Panc1 (cell line): ENCODE results near the gene SPCS3. TPM values are rescaled to one million over a fixed set of nuclear protein-coding genes. Genes with fewer than 3 reads are reported as not detected.
"Not testable (repeated sequence)": the region's sequence is repeated elsewhere in the genome, so short reads cannot be mapped to it uniquely, and the experiment has no call there.

Experiments
- ATAC-seq: fragments of 200-7000 bp; cut with Tn5 transposase; 2 replicates; pipeline ENCODE4 v1.9.1; 2020; ENCODE audit warnings: mild to moderate bottlenecking, moderate library complexity
- BruUV-seq: library from RNA; stranded (reverse); fragments of 400-500 nt; replicated peaks from 2 replicates; lab custom pipeline; 2021; lab: Mats Ljungman, UMichigan
- CTCF ChIA-PET: fragments of 300-600 bp; sonication (Branson Sonifier 250); formaldehyde crosslinking; loops from one replicate; lab custom pipeline; 2022; ENCODE audit warnings: antibody characterized with exemption; lab: Charles Lee
- POLR2A ChIA-PET: fragments of 300-600 bp; sonication (Branson Sonifier 250); formaldehyde crosslinking; loops from one replicate; lab custom pipeline; 2022; ENCODE audit warnings: antibody characterized with exemption; lab: Charles Lee
- DNase-seq: peaks from one replicate; pipeline ENCODE4 v3.0.0-alpha.2; 2010; ENCODE audit warnings: low read depth, low spot score
- H3K27ac ChIP-seq: 2 replicates; pipeline ENCODE4 v1.5.1; 2011; ENCODE audit warnings: mild to moderate bottlenecking, low read length, inconsistent platforms
- H3K27me3 ChIP-seq: fragments of 200-500 bp; sonication (Bioruptor generic); 2 replicates; pipeline ENCODE4 v1.6.0; 2014; ENCODE audit warnings: low read length, inconsistent platforms; ENCODE audit not compliant: control insufficient read depth, insufficient read depth
- H3K36me3 ChIP-seq: fragments of 200-500 bp; sonication (Bioruptor generic); 2 replicates; pipeline ENCODE4 v1.5.1; 2014; ENCODE audit warnings: inconsistent platforms, mild to moderate bottlenecking, low read length, moderate library complexity; ENCODE audit not compliant: control insufficient read depth, insufficient read depth
- H3K4me1 ChIP-seq: 2 replicates; pipeline ENCODE4 v1.5.1; 2011; ENCODE audit warnings: inconsistent platforms, mild to moderate bottlenecking, low read length, moderate library complexity; ENCODE audit not compliant: control insufficient read depth, insufficient read depth
- H3K4me3 ChIP-seq, 2 experiments: 2 replicates each; pipeline ENCODE4 v1.5.1; 2011 to 2012; ENCODE audit warnings: low read depth in 2 of 2, low read length in 2 of 2, mild to moderate bottlenecking in 2 of 2, inconsistent platforms in 1 of 2, moderate library complexity in 1 of 2
- H3K9me3 ChIP-seq: fragments of 200-500 bp; sonication (Bioruptor generic); 2 replicates; pipeline ENCODE4 v1.5.1; 2014; ENCODE audit warnings: low read depth, mild to moderate bottlenecking, inconsistent platforms, low read length, moderate library complexity; ENCODE audit not compliant: control insufficient read depth, insufficient read depth
- CTCF ChIP-seq: fragments of 450-650 bp; IDR thresholded peaks from 2 replicates; pipeline ENCODE4 v1.5.1; 2017; ENCODE audit warnings: mild to moderate bottlenecking
- POLR2AphosphoS5 ChIP-seq: IDR thresholded peaks from 2 replicates; pipeline ENCODE4 v1.6.1; 2012; ENCODE audit warnings: mild to moderate bottlenecking, low read depth, low read length, moderate library complexity
- REST ChIP-seq, 2 experiments: IDR thresholded peaks; 2 replicates each; pipeline ENCODE4 v1.6.1; 2011 to 2012; ENCODE audit warnings: low read depth in 2 of 2, control low read depth in 1 of 2, low read length in 1 of 2, mild to moderate bottlenecking in 1 of 2, moderate library complexity in 1 of 2; ENCODE audit not compliant: insufficient read depth in 1 of 2
- SIN3A ChIP-seq: IDR thresholded peaks from 2 replicates; pipeline ENCODE4 v1.6.1; 2012; ENCODE audit warnings: low read depth, mild to moderate bottlenecking, low read length, moderate library complexity, borderline replicate concordance; ENCODE audit not compliant: insufficient read depth
- TCF7L2 ChIP-seq: IDR thresholded peaks from 2 replicates; pipeline ENCODE4 v1.6.1; 2011; ENCODE audit warnings: mild to moderate bottlenecking, low read depth, low read length, inconsistent platforms
- in situ Hi-C: cut with HindIII; loops from 2 replicates; pipeline ENCODE4 v1.10.0; 2016; ENCODE audit warnings: low sequenced_read_pairs, low pct_unique_long_range_greater_than_20kb
- intact Hi-C: fragments of 100-400 bp; cut with micrococcal nuclease; formaldehyde crosslinking; loops from one replicate; pipeline ENCODE4 v1.10.0; 2022; ENCODE audit not compliant: unreplicated experiment
- total RNA-seq: library from RNA; stranded (reverse); gene quantifications from one replicate; pipeline ENCODE4 v1.2.1, GENCODE V29; 2021; ENCODE audit not compliant: unreplicated experiment

Gene SPCS3
- total RNA-seq, 1 experiment from 2014 or later, result 78.5 TPM

DNA sequence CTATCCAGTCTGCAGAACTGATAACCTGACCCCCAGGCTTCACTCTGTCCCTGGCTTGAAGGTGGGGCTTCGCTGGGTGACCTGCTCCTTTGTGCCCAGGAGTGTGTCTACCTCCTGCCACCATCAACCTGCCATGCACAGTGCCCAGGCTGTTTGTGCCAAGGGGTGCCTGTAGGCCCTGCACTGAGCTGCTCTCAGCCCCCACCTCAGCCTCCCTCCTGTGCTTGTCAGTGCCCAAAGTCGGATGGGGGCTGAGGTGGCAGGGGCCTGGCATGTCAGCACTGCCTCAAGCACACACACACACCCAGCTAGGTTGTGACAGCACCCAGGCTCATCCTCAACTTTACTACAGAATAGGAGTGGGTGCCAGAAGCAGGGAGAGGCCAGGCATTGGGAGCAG is 23.5 kb downstream of the SPCS3 start:
- DNase-seq (no peak), ATAC-seq (no peak)
- BruUV-seq, result no TSS peak
- TF ChIP-seq REST (IDR thresholded peaks at IDR 0.05; ENCODE audit: insufficient read depth in 1 of 2, low read depth in 2 of 2, low read length in 1 of 2) (no peak), POLR2AphosphoS5 (no peak), CTCF (no peak), TCF7L2 (no peak), SIN3A (no peak)
- in situ Hi-C loops, result no loop called here
- H3K36me3 ChIP-seq, result no peaks in the 10 kb centered on the region
- H3K27me3 ChIP-seq, result no peaks in the 10 kb centered on the region
- intact Hi-C loops, result loop anchor here (10.0 kb wide), 1 partner anchor 778 kb away; no protein-coding TSS in a partner anchor
- ChIA-PET POLR2A (no interaction called here), CTCF (no interaction called here)
- peaks cover 2% of the 10 kb centered on the region; the same call in 1 of the 2 replicates for H3K9me3 ChIP-seq
- H3K4me3 ChIP-seq, result no peak overlapping the region
- no peak overlapping the region for H3K27ac ChIP-seq
- no peaks in the 10 kb centered on the region for H3K4me1 ChIP-seq

DNA sequence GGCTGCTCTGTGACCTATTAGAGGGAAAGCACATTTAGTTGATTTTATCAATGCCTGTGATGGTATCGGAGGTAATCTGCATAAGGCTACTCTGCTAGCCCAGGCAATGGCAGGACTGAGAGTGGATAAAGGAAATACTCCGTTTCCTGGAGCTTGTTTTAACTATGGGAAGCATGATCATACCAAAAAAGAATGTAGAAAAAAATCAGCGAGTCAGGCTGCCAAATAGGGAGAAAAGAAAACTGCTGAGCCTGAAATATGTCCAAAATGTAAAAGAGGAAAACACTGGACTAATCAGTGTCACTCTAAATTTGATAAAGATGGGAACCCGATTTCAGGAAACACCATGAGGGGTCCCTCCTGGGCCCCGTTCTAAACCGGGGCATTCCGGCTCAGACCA is 25.6 kb downstream of the SPCS3 start:
- H3K9me3 ChIP-seq, H3K27me3 ChIP-seq, ATAC-seq, POLR2A ChIA-PET, in situ Hi-C loops, H3K36me3 ChIP-seq, H3K4me1 ChIP-seq, CTCF ChIA-PET, BruUV-seq, H3K4me3 ChIP-seq, DNase-seq, H3K27ac ChIP-seq: not testable (repeated sequence)
- intact Hi-C loops, result loop anchor here (10.0 kb wide), 1 partner anchor 781 kb away; no protein-coding TSS in a partner anchor

DNA sequence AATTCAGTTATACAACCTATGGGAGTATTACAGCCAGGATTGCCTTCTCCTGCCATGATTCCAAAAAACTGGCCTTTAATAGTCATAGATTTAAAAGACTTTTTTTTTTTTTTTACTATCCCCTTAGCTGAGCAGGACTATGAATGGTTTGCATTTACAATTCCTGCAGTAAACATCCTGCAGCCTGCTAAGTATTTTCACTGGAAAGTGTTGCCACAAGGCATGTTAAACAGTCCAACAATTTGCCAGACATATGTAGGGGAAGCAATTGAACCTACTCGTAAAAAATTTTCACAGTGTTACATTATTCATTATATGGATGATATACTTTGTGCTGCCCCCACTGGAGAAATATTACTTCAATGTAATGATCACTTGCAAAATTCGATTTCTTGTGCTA is 27.1 kb downstream of the SPCS3 start:
- in situ Hi-C loops, BruUV-seq, H3K9me3 ChIP-seq, H3K27ac ChIP-seq, H3K27me3 ChIP-seq, DNase-seq, ATAC-seq, H3K4me3 ChIP-seq, H3K36me3 ChIP-seq, H3K4me1 ChIP-seq, CTCF ChIA-PET: not testable (repeated sequence)
- POLR2A ChIA-PET, result interaction anchor here (0.7 kb wide), 1 partner anchor 159 kb away, joined by 3 read pairs; no protein-coding TSS in a partner anchor
- intact Hi-C loops, result loop anchor here (10.0 kb wide), 1 partner anchor 782 kb away; no protein-coding TSS in a partner anchor
